GM18507 (cell line): ENCODE results near the gene FAM124B.

Experiments used
- DNase-seq: peaks from one replicate; pipeline ENCODE4 v3.0.0; 2011; ENCODE audit warnings: low read depth; ENCODE audit not compliant: insufficient read length; ENCODE audit errors: extremely low spot score
- FAIRE-seq: peaks from 2 replicates; lab custom pipeline; 2011; peaks lifted over from hg19 to GRCh38; lab: Jason Lieb, UNC

The FAM124B gene

GRCh38 chr2:224350703-224351102, 51.2 kb downstream of the FAM124B start:
- FAIRE-seq, result no peak
- no peak for DNase-seq

DNA sequence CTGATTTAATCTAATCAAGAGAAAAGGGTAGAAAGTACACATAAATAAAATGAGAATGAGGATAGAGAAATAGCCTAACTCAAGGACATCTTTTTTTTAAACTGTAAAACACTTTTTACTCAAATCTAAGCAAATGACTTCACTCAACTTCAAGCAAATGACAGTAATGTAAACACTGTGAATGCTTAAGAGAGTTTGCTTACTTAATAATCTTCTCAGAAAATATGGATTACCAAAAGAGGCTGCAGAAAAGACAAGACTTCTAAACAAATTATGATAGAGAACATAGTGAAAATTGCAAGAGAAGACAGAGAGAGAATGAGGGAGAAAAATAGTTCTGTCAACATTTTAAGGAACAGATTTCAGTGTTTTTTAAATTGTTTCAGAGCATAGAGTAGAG, 52.5 kb downstream of the FAM124B start:
- FAIRE-seq (no peak), DNase-seq (no peak)

GRCh38 chr2:224347176-224348051, 54.5 kb downstream of the FAM124B start:
- DNase-seq (no peak), FAIRE-seq (no peak)

DNA sequence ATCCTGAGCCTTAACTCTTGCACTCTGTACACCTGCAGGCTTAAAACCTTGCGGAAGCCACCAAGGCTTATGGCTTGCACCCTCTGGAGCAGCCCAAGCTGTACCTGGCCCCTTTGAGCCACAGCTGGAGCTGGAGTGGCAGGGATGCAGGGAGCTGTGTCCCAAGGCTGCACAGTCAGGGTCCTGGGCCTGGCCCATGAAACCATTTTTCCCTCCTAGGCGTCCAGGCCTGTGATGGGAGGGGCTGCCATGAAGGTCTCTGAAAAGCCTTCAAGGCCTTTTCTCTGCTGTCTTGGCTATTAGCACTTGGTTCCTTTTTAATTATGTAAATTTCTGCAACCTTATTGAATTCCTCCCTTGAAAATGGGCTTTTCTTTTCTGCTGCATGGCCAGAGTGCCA, 56.4 kb downstream of the FAM124B start:
- FAIRE-seq (no peak), DNase-seq (no peak)

- FAIRE-seq, result no peak
- DNase-seq, result no peak
Observed at GRCh38 chr2:224343226-224343625, 58.7 kb downstream of the FAM124B start.

DNA sequence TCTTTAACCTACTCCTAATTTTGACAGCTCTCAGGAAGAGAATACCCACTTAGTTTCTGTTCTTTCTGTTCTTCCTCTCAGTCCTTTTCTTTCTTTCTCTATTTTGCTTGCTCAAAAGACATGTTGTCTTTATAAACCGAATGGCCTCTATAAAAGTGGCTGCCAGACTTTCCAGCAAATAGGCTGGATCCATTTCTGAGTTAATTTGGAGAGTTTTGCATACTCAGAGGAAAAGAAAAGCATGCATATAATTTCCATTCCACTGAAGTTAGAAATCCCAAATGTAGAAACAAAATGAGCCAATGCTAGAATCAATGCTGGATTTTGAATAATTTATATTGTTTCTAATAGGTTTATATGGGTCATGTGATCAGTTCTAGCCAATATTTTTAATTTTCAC, 65.9 kb downstream of the FAM124B start:
- FAIRE-seq (no peak), DNase-seq (no peak)

GRCh38 chr2:224334726-224335125, 67.2 kb downstream of the FAM124B start:
- no peak for DNase-seq

GRCh38 chr2:224333726-224334482, 68.0 kb downstream of the FAM124B start:
- no peak for DNase-seq
- FAIRE-seq, result no peak

More at GRCh38 chr2:224334726-224335125, 67.2 kb downstream of the FAM124B start:
- FAIRE-seq, result no peak

GRCh38 chr2:224331698-224332097, 70.2 kb downstream of the FAM124B start:
- no peak for FAIRE-seq
- DNase-seq, result no peak

DNA sequence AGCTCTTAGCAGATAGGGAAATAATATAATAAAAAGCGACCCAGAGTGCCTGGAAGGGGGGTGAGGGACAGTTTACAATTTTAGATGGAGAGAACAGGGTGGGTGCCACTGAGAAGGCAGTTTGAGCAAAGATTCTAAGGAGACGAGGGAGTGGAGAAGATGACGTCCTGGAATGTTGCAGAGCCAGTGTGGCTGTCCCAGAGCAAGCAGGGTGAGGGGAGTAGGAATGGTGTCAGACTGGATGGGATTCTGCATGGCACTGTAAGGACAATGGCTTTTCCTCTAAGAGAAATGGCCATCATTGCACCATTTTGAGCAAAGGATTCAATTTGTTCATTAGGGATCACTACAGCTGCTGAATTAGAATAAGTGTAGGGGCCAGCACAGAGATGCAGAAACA, 73.1 kb downstream of the FAM124B start:
- no peak for FAIRE-seq
- no peak for DNase-seq
